Effector memory CD4-positive, alpha-beta T cell (primary cell): ENCODE data around the gene COL26A1.

Experiments used
- DNase-seq, 3 donors: peaks; one replicate each; pipeline ENCODE4 v3.0.0-alpha.2; 2020
- H3K27ac ChIP-seq: 2 replicates; pipeline ENCODE4 v1.7.0; 2013; ENCODE audit warnings: mild to moderate bottlenecking, low read length, moderate library complexity; ENCODE audit not compliant: insufficient read depth, poor library complexity, severe bottlenecking
- H3K27me3 ChIP-seq: replicated peaks from 2 replicates; pipeline ENCODE4 v1.7.0; 2013; ENCODE audit warnings: mild to moderate bottlenecking, low read length; ENCODE audit not compliant: insufficient read depth, control insufficient read depth, poor library complexity, severe bottlenecking
- H3K36me3 ChIP-seq: 2 replicates; pipeline ENCODE4 v1.7.0; 2013; ENCODE audit warnings: mild to moderate bottlenecking, low read length, moderate library complexity; ENCODE audit not compliant: control insufficient read depth, insufficient read depth
- H3K4me1 ChIP-seq: 2 replicates; pipeline ENCODE4 v1.7.0; 2013; ENCODE audit warnings: low read length, mild to moderate bottlenecking; ENCODE audit not compliant: control insufficient read depth, insufficient read depth, poor library complexity, severe bottlenecking
- H3K4me3 ChIP-seq: 2 replicates; pipeline ENCODE4 v1.7.0; 2013; ENCODE audit warnings: low read length, low read depth, mild to moderate bottlenecking; ENCODE audit not compliant: insufficient read depth, poor library complexity, severe bottlenecking
- H3K9me3 ChIP-seq: 2 replicates; pipeline ENCODE4 v1.7.0; 2013; ENCODE audit warnings: mild to moderate bottlenecking, low read length, moderate library complexity; ENCODE audit not compliant: control insufficient read depth

Gene COL26A1

DNA sequence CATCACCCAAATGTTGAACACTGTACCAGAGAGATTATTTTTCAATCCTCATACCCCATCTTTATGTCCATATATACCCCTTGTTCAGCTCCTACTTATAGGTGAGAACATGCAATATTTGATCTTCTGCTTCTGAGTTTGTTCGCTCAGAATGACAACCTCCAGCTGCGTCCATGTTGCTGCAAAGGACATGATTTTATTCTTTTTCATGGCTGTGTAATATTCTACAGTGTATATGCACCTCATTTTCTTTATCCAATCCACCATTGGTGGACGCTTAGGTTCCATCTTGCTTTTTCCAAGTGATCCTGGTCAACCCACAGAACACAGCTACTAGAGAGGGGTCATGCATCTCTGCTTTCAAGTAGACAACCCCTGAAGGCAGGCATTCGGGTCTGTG is 166.9 kb downstream of the COL26A1 start:
- Histone ChIP-seq H3K4me1 (no peaks in the 10 kb centered on the region), H3K4me3 (no peak overlapping the region), H3K27ac (no peak overlapping the region), H3K9me3 (no peaks in the 10 kb centered on the region), H3K36me3 (no peaks in the 10 kb centered on the region), H3K27me3 (no peaks in the 10 kb centered on the region)
- DNase-seq: no peak

DNA sequence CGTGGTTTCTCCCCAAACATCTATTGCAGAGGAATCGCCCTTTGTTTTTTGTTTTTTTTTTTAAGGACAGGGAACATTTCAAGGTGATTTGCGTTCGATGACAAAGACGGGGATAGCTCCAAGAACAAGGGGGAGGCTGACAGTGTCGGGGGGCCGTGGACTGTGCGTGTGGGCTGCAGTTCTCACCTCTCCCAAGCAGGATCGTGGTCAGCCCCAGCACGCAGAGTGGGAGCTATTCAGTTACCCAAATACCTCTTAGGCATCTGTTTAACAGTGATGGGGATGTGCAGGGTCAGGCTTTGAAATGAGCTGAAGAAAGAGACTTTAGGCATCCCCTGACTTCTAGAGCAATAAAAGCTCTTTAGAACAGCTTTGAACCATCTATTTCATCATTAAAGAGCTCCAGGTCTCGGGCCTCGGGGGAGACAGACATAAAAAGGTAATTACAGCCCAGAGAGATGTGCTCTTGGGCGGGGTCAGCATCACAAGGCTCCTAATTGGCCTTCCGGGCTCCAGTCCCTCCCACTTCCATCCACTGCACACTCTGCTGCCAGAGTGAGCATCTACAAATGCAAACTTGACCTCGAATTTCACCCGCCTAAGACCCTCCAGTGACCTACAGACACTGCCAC is 169.2 kb downstream of the COL26A1 start:
- no peaks in the 10 kb centered on the region for H3K9me3 ChIP-seq
- H3K4me3 ChIP-seq: no peak overlapping the region
- H3K27ac ChIP-seq: no peak overlapping the region
- no peaks in the 10 kb centered on the region for H3K4me1 ChIP-seq
- no peaks in the 10 kb centered on the region for H3K36me3 ChIP-seq
- no peaks in the 10 kb centered on the region for H3K27me3 ChIP-seq
- no peak for DNase-seq

- Histone ChIP-seq H3K9me3 (no peaks in the 10 kb centered on the region), H3K4me3 (no peak overlapping the region), H3K27ac (no peak overlapping the region), H3K36me3 (no peaks in the 10 kb centered on the region), H3K4me1 (no peaks in the 10 kb centered on the region), H3K27me3 (no peaks in the 10 kb centered on the region)
- DNase-seq: no peak
Observed at GRCh38 chr7:101532400-101533102, 169.9 kb downstream of the COL26A1 start.

- no peaks in the 10 kb centered on the region for H3K27me3 ChIP-seq
- no peak overlapping the region for H3K27ac ChIP-seq
- H3K4me1 ChIP-seq: no peaks in the 10 kb centered on the region
- no peak overlapping the region for H3K4me3 ChIP-seq
- no peaks in the 10 kb centered on the region for H3K36me3 ChIP-seq
- no peaks in the 10 kb centered on the region for H3K9me3 ChIP-seq
- DNase-seq: no peak
Observed at GRCh38 chr7:101533103-101533465, 170.4 kb downstream of the COL26A1 start.

DNA sequence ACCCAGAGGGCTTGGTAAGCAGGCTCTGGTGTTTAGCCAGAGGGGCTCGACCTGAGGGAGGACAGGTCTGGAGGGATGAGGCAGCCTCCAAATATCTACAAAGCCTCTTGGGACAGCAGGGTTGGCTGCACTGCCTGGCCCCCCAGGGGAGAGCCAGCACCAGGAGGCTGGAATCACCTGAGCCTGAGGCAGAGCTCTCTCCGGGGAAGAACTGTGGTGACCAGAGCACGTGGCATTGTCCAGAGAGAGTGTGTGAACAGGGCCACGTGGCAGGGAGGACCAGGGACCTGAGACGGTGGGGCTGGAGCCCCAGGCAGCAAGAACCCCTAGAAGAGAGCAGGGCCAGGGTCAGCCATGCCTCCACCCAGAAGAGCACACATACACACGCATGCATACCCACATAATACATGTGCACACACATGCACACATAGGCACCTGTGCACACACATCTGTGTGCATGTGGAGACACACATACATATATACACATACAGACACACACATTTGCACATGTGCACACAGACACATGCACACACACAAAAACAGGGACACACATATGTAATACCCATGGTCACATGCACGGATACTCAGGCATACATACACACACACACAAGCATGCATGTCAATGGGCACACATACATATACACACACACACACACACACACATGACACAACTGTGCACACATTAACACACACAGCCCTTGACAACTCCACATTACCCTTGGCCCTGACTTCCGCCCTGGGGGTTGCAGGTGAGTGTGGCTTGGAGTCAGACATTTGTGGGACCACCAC is 171.5 kb downstream of the COL26A1 start:
- Histone ChIP-seq H3K36me3 (no peaks in the 10 kb centered on the region), H3K4me3 (no peak overlapping the region)

GRCh38 chr7:101534873-101535272 is 172.2 kb downstream of the COL26A1 start:
- no peaks in the 10 kb centered on the region for H3K9me3 ChIP-seq
- H3K36me3 ChIP-seq: no peaks in the 10 kb centered on the region
- H3K27ac ChIP-seq: no peak overlapping the region
- no peak for DNase-seq
- no peaks in the 10 kb centered on the region for H3K4me1 ChIP-seq
- no peak overlapping the region for H3K4me3 ChIP-seq
- no peaks in the 10 kb centered on the region for H3K27me3 ChIP-seq

More for the DNA sequence above, 171.5 kb downstream of the COL26A1 start:
- H3K27ac ChIP-seq: no peak overlapping the region
- no peaks in the 10 kb centered on the region for H3K9me3 ChIP-seq
- no peaks in the 10 kb centered on the region for H3K27me3 ChIP-seq
- H3K4me1 ChIP-seq: no peaks in the 10 kb centered on the region
- no peak for DNase-seq

DNA sequence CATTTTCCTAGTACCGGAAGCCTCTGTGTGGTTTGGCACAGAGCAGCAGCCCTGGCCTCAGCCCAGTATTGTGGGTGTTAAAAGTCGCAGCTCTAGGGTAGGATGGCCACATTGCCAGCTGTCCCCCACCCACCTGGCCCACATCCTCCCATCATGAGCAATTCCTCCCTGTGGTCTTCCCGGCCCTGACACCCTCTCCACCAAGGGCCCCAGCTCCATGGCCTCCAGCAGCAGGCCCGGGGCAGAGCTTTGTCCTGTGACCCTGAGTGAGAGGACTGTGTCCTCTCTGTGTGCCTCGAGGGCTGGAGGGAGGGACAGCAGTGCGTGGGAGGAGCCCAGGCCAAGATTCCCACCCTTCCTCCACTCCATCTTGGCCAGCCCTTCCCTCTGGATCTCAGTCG is 172.7 kb downstream of the COL26A1 start:
- no peak overlapping the region for H3K27ac ChIP-seq
- no peaks in the 10 kb centered on the region for H3K4me1 ChIP-seq
- no peak overlapping the region for H3K4me3 ChIP-seq
- no peak for DNase-seq
- no peaks in the 10 kb centered on the region for H3K9me3 ChIP-seq
- H3K27me3 ChIP-seq: no peaks in the 10 kb centered on the region
- H3K36me3 ChIP-seq: no peaks in the 10 kb centered on the region

- no peak for DNase-seq
- Histone ChIP-seq H3K9me3 (no peaks in the 10 kb centered on the region), H3K4me1 (no peaks in the 10 kb centered on the region), H3K4me3 (no peak overlapping the region), H3K27me3 (no peaks in the 10 kb centered on the region), H3K36me3 (no peaks in the 10 kb centered on the region), H3K27ac (no peak overlapping the region)
Observed at GRCh38 chr7:101536232-101536631, 173.6 kb downstream of the COL26A1 start.

GRCh38 chr7:101536668-101537067 is 174.0 kb downstream of the COL26A1 start:
- no peaks in the 10 kb centered on the region for H3K27me3 ChIP-seq
- no peak for DNase-seq
- H3K36me3 ChIP-seq: no peaks in the 10 kb centered on the region
- H3K4me1 ChIP-seq: no peaks in the 10 kb centered on the region
- H3K27ac ChIP-seq: no peak overlapping the region
- no peaks in the 10 kb centered on the region for H3K9me3 ChIP-seq
- H3K4me3 ChIP-seq: no peak overlapping the region

GRCh38 chr7:101537205-101537604 is 174.5 kb downstream of the COL26A1 start:
- H3K4me3 ChIP-seq: no peak overlapping the region
- no peak overlapping the region for H3K27ac ChIP-seq
- no peaks in the 10 kb centered on the region for H3K36me3 ChIP-seq
- no peaks in the 10 kb centered on the region for H3K9me3 ChIP-seq
- DNase-seq: no peak
- H3K27me3 ChIP-seq: no peaks in the 10 kb centered on the region
- no peaks in the 10 kb centered on the region for H3K4me1 ChIP-seq
